Small intestine (tissue), 7 donors: ENCODE measurements around the gene KLHL42. TPM values are rescaled to one million over a fixed set of nuclear protein-coding genes. Genes with fewer than 3 reads are reported as not detected.

Experiments used
- DNase-seq, 2 donors: peaks; one replicate each; pipeline versions ENCODE4 v3.0.0 to v3.0.0-alpha.2; 2013
- FAIRE-seq: peaks from 2 replicates; lab custom pipeline; 2012; peaks lifted over from hg19 to GRCh38; lab: Jason Lieb, UNC
- H3K27ac ChIP-seq, 3 donors: one replicate each; pipeline ENCODE4 v1.5.1; 2013; ENCODE audit warnings: low read length in 2 of 3, mild to moderate bottlenecking in 2 of 3, control low read depth in 1 of 3, inconsistent platforms in 1 of 3, low read depth in 1 of 3, moderate library complexity in 1 of 3
- H3K27me3 ChIP-seq, 3 donors: one replicate each; pipeline ENCODE4 v1.6.1; 2013; ENCODE audit warnings: low read length in 3 of 3, inconsistent platforms in 1 of 3; ENCODE audit not compliant: control insufficient read depth in 3 of 3, insufficient read depth in 3 of 3
- H3K36me3 ChIP-seq, 3 donors: one replicate each; pipeline ENCODE4 v1.6.1; 2013; ENCODE audit warnings: low read length in 3 of 3, inconsistent platforms in 1 of 3, low read depth in 1 of 3, mild to moderate bottlenecking in 1 of 3, moderate library complexity in 1 of 3; ENCODE audit not compliant: control insufficient read depth in 3 of 3, insufficient read depth in 2 of 3
- H3K4me1 ChIP-seq, 3 donors: one replicate each; pipeline ENCODE4 v1.6.1; 2013; ENCODE audit warnings: low read length in 2 of 3, inconsistent platforms in 1 of 3, low read depth in 1 of 3, mild to moderate bottlenecking in 1 of 3, moderate library complexity in 1 of 3; ENCODE audit not compliant: control insufficient read depth in 3 of 3, insufficient read depth in 2 of 3
- H3K4me3 ChIP-seq, 3 donors: one replicate each; pipeline ENCODE4 v1.5.1; 2013; ENCODE audit warnings: low read length in 3 of 3, control low read depth in 1 of 3, inconsistent platforms in 1 of 3, low read depth in 1 of 3, mild to moderate bottlenecking in 1 of 3, moderate library complexity in 1 of 3
- H3K9me3 ChIP-seq, 2 donors: one replicate each; pipeline ENCODE4 v1.6.1; 2013; ENCODE audit warnings: low read depth in 1 of 2, low read length in 1 of 2; ENCODE audit not compliant: control insufficient read depth in 2 of 2, insufficient read depth in 1 of 2
- WGBS, 3 donors: extraction: QIAGEN DNeasy Blood & Tissue Kit; methylation state at CpG; one replicate each; pipeline ENCODE4 v1.1.7; 2013; 5-methylcytosine and 5-hydroxymethylcytosine counted together
- polyA plus RNA-seq, 4 donors: library from polyadenylated mRNA; stranded (reverse) in 3 of 4; unstranded in 1 of 4; fragments of 200-250 nt in 3 of 4; fragments of 120-200 nt in 1 of 4; gene quantifications; one replicate each; pipeline versions ENCODE4 v1.2.1 to v1.2.3, GENCODE V29; 2013
- donor health status: healthy with polysubstance abuse.
- donor health status: control.
- donor health status: control.
- donor health status: Bipolar disorder and iron deficiency.
- donor health status: healthy.

Gene KLHL42
- polyA plus RNA-seq, 4 donors: 2.2 to 16.6 (median 4.6) TPM

DNA sequence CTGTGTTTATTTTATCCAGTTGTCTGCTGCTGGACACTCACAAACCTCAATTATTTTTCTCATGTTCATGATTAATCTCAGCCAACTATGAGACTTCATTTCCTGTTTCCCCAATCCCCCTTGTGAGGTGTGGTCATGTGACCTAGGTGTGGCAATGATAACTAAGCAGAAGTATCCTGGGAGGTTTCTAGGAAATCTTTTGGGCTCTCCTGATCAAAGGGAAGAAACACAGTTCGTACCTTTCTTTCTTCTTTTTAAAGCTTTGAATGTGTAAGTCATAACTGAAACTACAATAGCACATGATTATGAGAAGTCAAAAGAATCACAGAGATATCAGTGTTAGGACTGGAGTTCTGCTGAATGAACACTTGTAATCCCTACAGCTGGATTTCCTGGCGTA lies 34.4 kb downstream of the KLHL42 start:
- 52 to 60% (median 53%) methylated on average over 2 of the region's 2 CpGs for WGBS, 3 donors
- Histone ChIP-seq H3K9me3 (peaks cover 0 to 2% of the 10 kb centered on the region in 2 donors), H3K36me3 (no peaks in the 10 kb centered on the region), H3K27ac (no peak overlapping the region), H3K27me3 (peaks cover 0 to 2% (median 0%) of the 10 kb centered on the region in 3 donors), H3K4me3 (no peak overlapping the region), H3K4me1 (no peaks in the 10 kb centered on the region)
- FAIRE-seq (no peak), DNase-seq (peak in 1 of 2 donors; percentile 30)

DNA sequence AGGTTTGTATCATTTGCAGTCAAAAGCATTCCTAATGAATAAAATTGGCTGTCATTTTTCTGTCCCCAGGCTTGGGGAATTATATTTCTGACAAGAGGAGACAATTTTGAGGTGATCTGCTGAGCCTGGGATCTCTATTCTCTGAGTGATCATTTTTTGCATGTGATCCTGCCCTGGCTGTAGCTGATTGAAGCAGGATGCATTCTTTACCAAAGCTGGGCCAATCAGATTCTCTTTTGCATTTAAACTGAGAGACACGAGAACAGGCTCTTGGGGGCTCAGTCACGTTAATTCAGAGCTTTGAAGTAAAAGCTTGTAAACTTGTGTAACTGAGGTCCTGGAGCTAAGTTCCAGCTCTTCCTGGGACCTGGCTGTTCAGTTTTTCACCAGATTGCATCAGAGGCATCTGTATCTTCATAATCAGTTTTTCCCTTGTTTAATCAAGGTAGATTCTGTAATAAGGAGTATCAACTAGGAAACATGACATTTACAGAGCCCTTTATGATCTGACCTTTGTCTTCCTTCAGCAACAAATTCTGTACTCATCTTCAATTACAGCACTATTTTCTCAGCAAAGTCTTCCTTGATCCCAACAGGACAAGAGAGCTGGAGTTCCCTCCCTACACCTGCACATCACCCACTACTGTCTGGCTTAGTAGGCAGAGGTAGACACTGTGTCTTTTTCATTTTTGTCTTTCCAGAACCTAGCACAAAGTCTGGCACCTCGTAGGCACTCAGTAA lies 35.0 kb downstream of the KLHL42 start:
- FAIRE-seq: no peak
- Histone ChIP-seq H3K27ac (no peak overlapping the region), H3K4me1 (no peaks in the 10 kb centered on the region), H3K27me3 (peaks cover 0 to 2% (median 0%) of the 10 kb centered on the region in 3 donors), H3K4me3 (no peak overlapping the region), H3K9me3 (peaks cover 0 to 2% of the 10 kb centered on the region in 2 donors), H3K36me3 (no peaks in the 10 kb centered on the region)
- 43 to 44% (median 44%) methylated on average over 3 of the region's 3 CpGs for WGBS, 3 donors
- DNase-seq: peak in 1 of 2 donors; percentile 10

DNA sequence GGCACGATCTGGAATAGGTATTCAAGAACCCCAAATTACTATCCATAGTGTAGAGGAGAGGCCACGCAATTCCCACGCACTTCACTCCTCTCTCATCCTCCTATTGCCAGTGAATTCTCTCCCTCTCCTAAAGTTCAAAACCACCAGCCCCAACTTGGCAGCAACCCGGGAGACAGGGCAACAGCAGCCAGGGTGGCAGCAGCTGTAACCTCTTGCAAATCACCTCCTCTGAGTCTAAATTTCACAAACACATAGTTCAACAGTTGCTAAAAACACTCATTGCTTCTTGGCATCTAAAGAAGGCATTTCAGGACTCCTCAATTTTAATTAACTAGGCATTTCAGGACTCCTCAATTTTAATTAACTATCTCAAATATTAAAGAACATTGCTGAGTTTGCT lies 37.7 kb downstream of the KLHL42 start:
- H3K4me1 ChIP-seq: peaks cover 0 to 14% (median 0%) of the 10 kb centered on the region in 3 donors
- 78 to 86% (median 84%) methylated on average over 4 of the region's 4 CpGs for WGBS, 3 donors
- FAIRE-seq (no peak), DNase-seq (no peak)
- H3K27ac ChIP-seq: no peak overlapping the region
- no peaks in the 10 kb centered on the region for H3K36me3 ChIP-seq
- H3K9me3 ChIP-seq: peaks cover 0 to 2% of the 10 kb centered on the region in 2 donors
- H3K27me3 ChIP-seq: no peaks in the 10 kb centered on the region
- H3K4me3 ChIP-seq: no peak overlapping the region

DNA sequence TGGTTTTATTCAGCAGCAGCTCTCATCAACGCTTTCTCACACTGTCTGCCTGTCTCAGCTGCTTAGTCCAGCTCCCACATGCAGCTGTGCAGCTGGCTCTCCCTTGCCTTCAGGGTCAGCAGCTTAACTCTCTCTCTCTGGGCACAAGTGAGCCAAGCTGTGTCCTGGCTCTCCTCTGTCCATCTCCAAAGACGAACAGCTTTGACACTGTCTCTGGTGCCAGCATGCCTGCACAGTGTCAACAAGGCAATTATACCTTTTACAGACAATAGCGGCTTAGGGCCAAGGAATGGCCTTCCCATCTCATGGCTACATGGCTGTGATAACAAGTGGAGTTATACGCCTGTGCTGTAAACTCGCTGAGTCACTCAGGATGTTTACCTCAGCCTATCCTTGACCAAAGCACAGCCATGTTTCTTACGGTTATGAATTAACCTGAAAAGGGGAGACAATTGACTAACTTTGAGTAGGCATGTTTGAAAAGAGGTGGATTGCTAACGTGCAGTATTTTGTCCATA lies 38.4 kb downstream of the KLHL42 start:
- H3K4me1 ChIP-seq: peaks cover 0 to 14% (median 0%) of the 10 kb centered on the region in 3 donors
- H3K9me3 ChIP-seq: peaks cover 0 to 2% of the 10 kb centered on the region in 2 donors
- no peak overlapping the region for H3K4me3 ChIP-seq
- 48 to 77% (median 69%) methylated on average over 7 of the region's 7 CpGs for WGBS, 3 donors
- no peaks in the 10 kb centered on the region for H3K27me3 ChIP-seq
- FAIRE-seq (no peak), DNase-seq (no peak)
- no peaks in the 10 kb centered on the region for H3K36me3 ChIP-seq
- H3K27ac ChIP-seq: no peak overlapping the region

DNA sequence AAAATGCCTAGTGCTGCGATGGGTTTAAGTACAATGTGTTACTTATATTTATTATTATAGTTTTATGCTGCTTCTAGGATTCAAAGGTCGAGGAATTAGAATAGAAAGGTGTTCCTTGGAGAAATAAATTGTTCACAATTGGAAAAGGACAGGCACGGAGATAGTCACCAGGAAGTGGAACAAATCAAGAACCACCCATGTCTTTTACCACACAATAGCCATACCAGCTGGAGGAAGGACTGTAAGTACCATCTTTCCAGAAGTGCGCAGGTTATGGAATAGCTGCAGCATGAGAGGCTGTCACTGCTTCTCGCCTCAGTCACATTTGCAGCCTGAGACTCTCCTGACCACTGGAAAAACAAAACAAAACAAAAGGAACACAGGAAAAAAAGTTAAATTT lies 40.5 kb downstream of the KLHL42 start:
- no peak overlapping the region for H3K4me3 ChIP-seq
- peaks cover 0 to 2% of the 10 kb centered on the region in 2 donors for H3K9me3 ChIP-seq
- WGBS, 3 donors: 56 to 74% (median 60%) methylated on average over 5 of the region's 5 CpGs
- no peaks in the 10 kb centered on the region for H3K36me3 ChIP-seq
- H3K27me3 ChIP-seq: no peaks in the 10 kb centered on the region
- no peak for FAIRE-seq
- no peak for DNase-seq
- no peak overlapping the region for H3K27ac ChIP-seq
- peaks cover 0 to 14% (median 0%) of the 10 kb centered on the region in 3 donors for H3K4me1 ChIP-seq

DNA sequence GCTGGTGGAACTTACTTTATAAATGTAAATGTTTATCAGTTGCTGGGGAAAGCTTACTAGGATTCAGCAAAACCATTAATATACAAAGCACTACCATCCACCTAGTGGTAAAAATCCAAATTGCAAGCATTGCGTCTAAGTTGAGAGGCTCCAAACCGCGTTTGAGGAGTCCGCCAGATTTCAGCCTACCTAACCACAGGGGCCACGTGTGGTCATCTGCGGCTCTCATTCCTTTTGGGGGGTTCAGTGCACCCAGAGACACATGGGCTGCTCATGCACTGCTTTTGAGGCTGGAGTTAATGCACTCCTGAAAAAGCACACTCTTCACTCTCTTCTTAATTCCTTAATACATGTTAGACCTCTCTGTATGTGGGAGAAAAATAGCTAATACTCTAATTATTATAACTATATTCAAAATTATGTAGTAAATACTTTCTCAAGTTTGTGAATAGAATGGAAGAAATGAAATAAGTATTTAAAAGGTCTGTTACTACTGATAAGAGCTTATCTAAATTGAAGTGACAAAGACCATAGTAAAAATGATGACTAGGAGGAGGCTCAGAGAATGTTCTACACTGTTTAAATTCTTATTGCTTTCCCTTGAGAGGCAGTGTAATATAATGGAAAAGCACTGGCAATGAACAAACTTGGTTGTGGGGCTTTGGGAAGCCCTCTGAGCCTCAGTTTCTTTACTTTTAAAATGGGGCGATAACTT lies 41.4 kb downstream of the KLHL42 start:
- 15 to 16% (median 15%) methylated on average over 7 of the region's 7 CpGs for WGBS, 3 donors
- H3K4me3 ChIP-seq: no peak overlapping the region
- FAIRE-seq: no peak

DNA sequence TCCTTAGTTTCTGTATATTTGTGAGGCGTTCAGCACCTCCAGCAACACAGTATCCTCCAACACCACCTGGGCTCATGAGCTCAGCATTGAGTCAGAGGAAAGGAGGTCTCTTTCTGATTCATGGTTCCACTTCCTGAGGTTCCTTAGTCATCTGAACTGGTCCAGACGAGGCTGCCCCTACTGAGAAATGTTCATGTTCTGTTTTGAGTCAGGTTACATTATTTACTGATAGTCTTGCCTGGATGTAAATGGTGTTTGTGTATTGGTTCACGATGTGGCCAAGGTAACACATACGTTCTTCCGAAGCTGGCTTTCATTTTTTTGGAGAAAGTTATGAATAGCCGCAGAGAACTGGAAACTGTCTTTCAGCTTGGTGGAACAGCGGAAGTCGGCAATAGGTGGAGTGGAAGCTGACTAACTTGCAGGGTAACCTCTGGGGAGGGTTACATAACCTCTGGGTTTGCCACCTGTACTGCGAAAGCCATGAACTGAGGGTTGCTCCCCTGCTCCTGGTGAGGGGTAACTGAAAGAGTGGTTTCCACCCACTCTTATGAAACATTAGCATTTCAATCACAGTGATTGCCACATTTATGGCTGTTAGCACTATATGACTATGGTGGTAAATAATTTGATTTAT lies 42.2 kb downstream of the KLHL42 start:
- H3K27me3 ChIP-seq: no peaks in the 10 kb centered on the region
- DNase-seq (no peak), FAIRE-seq (no peak)
- no peak overlapping the region for H3K4me3 ChIP-seq
- WGBS, 3 donors: 56 to 76% (median 65%) methylated on average over 9 of the region's 9 CpGs
- no peaks in the 10 kb centered on the region for H3K36me3 ChIP-seq
- peaks cover 0 to 14% (median 0%) of the 10 kb centered on the region in 3 donors for H3K4me1 ChIP-seq
- no peaks in the 10 kb centered on the region for H3K9me3 ChIP-seq
- H3K27ac ChIP-seq: no peak overlapping the region

More for the DNA sequence above, 41.4 kb downstream of the KLHL42 start:
- H3K4me1 ChIP-seq: peaks cover 0 to 14% (median 0%) of the 10 kb centered on the region in 3 donors
- peak; percentile 76 to 84 for DNase-seq
- no peak overlapping the region for H3K27ac ChIP-seq
- peaks cover 0 to 2% of the 10 kb centered on the region in 2 donors for H3K9me3 ChIP-seq
- H3K27me3 ChIP-seq: no peaks in the 10 kb centered on the region
- H3K36me3 ChIP-seq: no peaks in the 10 kb centered on the region

DNA sequence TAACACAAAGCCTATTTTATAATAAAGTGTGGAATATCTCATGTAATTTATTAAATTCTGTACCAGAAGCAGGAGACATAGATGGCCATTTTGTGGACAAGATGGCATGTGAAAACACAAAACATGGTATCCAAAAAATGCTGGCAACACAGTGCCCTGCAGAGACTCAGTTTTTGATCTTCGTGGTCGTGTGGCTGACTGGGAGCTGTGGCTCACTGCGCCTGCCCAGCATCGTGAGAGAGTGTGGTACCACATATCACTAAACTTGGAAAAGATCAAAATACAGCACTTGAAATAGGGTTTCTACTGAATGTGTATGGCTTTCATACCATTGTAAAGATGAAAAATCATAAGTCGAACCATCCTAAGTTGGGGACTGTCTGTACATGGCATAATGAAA lies 43.0 kb downstream of the KLHL42 start:
- 80 to 88% (median 86%) methylated on average over 5 of the region's 5 CpGs for WGBS, 3 donors
- peaks cover 0 to 14% (median 0%) of the 10 kb centered on the region in 3 donors for H3K4me1 ChIP-seq
- DNase-seq: no peak
- no peaks in the 10 kb centered on the region for H3K9me3 ChIP-seq
- no peaks in the 10 kb centered on the region for H3K36me3 ChIP-seq
- FAIRE-seq: no peak
- no peaks in the 10 kb centered on the region for H3K27me3 ChIP-seq
- H3K4me3 ChIP-seq: no peak overlapping the region
- no peak overlapping the region for H3K27ac ChIP-seq
